NCI-H1436 treated with DMSO at 0.1 percent for 48 hours (cell line): ENCODE data around the gene TMEM117.

Source experiments
- DNase-seq: peaks from one replicate; lab custom pipeline; 2025; lab: John Stamatoyannopoulos, UW

Gene TMEM117

GRCh38 chr12:44381341-44381740 is 545.5 kb downstream of the TMEM117 start:
- DNase-seq, result no peak

- no peak for DNase-seq
These were observed 548.3 kb downstream of the TMEM117 start for GRCh38 chr12:44384136-44384535.

GRCh38 chr12:44385964-44386363 is 550.1 kb downstream of the TMEM117 start:
- no peak for DNase-seq

- no peak for DNase-seq
These were observed 551.7 kb downstream of the TMEM117 start for GRCh38 chr12:44387581-44387980.

- DNase-seq, result no peak
These were observed 553.2 kb downstream of the TMEM117 start for GRCh38 chr12:44389038-44389437.

- no peak for DNase-seq
These were observed 554.0 kb downstream of the TMEM117 start for GRCh38 chr12:44389896-44390295.

- DNase-seq, result no peak
These were observed 561.8 kb downstream of the TMEM117 start for GRCh38 chr12:44397631-44398030.

- DNase-seq, result no peak
These were observed 567.3 kb downstream of the TMEM117 start for GRCh38 chr12:44403185-44403584.

GRCh38 chr12:44405297-44405696 is 569.4 kb downstream of the TMEM117 start:
- DNase-seq, result no peak

GRCh38 chr12:44422559-44422958 is 586.7 kb downstream of the TMEM117 start:
- DNase-seq, result no peak

GRCh38 chr12:44428825-44429224 is 592.9 kb downstream of the TMEM117 start:
- no peak for DNase-seq

- no peak for DNase-seq
These were observed 595.9 kb downstream of the TMEM117 start for GRCh38 chr12:44431647-44432343.

- no peak for DNase-seq
These were observed 597.8 kb downstream of the TMEM117 start for GRCh38 chr12:44433659-44434058.

- no peak for DNase-seq
These were observed 600.9 kb downstream of the TMEM117 start for GRCh38 chr12:44436756-44437155.
